HG02610 (cell line): ENCODE results near the gene RIC8A.

Experiments used
- ATAC-seq: cut with Tn5 transposase; IDR thresholded peaks from one replicate; pipeline ENCODE4 v1.9.1; 2021; ENCODE audit warnings: mild to moderate bottlenecking, moderate library complexity; ENCODE audit not compliant: unreplicated experiment

Gene RIC8A

DNA sequence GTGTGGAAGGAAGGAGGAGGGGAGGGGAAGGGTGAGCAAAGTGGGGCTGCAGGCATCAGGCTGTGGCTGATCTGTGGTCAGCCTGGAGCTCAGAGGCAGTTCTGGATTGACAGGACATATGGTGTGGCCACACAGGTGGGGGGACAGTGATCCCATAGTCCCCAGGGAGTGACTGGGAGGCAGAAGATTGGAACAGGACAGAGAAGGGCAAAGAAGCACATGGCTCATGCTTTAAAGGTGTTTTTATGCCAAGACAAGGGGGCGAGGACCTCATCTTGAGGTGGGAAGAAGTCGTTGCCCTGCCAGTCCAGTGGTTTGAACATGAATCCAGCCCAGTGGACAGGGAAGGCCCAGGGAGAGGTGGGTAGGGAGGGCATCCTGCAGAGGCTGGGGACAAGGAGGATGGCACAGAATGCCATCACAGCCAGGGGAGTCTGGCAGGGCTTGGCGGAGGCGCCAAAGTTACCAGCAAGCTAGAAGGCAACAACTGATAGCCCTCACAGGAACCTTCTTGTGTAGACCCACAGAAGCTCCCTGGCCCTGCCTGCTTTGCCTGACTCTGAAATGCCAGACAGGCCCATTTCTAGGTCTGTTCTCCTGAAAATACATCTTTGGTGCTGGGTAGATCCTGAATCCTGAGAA, 3.4 kb upstream of the RIC8A start:
- ATAC-seq = no peak

DNA sequence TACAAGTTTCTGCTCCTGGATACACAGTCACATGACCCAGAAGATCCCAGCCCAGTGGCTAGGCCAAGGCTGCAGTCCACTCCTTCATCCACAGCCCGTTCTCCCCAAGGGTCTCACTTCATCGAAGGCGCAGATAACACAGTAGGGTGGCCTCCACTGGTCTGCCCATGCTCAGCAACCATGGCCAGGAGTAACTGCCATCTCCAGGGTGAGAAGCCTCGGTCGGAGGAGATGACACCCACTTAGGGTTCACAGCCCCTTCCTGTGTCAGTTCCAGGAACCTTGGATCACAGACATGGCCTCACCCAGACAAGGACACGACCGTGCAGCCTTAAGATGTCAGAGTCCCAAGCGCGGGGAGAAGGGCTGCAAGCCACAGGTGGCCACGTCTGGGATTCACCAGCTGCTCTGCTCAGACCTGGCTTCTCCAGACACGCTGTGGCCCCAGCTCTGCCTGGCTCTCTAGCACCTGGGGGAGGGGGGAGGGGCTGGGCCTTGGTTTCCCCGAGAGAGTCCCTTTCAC, 2.9 kb upstream of the RIC8A start:
- no peak for ATAC-seq

DNA sequence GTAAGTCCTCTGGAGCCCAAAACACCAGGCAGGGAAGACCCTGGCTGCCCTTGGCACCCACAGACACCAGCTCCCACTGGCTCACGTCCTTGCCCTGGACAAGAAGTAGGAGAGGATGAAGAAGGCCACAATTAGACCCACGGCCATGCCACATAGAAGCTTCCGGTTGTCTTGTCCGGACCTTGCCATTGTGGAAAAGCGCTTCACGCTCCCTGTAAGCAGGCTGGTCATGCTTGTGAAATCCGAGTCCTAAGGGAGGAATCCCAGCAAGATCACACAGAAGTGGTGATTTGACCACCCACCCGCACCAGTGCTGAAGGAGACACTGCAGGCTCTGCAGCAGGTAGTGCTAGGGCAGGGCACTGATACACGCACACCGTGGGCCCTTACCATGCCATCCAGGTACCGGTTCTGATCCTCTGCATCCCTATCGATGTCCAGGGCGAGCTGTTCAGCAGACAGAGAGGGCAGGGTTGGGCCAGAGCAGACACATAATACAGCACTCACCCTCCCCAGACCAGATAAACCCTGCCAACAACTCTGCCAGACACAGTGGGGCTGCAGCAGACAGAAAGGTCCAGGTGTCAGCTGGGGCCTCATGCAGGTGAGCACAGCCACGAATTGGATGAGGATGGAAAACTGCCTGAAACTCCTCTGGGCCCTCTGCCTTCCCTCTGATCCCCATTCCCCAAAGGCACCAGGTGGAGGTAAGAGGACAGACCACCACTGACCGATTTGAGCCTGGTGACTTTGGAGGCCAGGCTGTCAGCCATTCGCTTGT, 2.1 kb upstream of the RIC8A start:
- ATAC-seq = no peak

DNA sequence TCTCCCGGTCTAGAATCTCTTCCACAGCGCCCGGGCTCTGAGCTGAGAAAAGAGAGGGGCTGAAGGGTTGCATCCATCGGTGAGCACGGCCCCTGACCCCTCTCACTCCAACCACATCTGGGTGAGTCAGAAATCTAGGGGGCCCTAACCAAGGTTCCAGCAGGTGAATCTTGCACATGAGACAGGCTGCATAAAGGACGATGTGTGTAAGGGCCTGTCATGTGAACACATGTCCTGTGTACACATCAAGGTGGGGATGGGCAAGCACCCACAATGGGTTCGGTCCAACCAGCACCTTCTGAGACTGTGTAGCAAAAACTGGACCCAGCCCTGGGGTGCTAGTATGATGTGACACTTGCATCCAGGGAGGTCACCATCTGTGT, 1.5 kb upstream of the RIC8A start:
- no peak for ATAC-seq

DNA sequence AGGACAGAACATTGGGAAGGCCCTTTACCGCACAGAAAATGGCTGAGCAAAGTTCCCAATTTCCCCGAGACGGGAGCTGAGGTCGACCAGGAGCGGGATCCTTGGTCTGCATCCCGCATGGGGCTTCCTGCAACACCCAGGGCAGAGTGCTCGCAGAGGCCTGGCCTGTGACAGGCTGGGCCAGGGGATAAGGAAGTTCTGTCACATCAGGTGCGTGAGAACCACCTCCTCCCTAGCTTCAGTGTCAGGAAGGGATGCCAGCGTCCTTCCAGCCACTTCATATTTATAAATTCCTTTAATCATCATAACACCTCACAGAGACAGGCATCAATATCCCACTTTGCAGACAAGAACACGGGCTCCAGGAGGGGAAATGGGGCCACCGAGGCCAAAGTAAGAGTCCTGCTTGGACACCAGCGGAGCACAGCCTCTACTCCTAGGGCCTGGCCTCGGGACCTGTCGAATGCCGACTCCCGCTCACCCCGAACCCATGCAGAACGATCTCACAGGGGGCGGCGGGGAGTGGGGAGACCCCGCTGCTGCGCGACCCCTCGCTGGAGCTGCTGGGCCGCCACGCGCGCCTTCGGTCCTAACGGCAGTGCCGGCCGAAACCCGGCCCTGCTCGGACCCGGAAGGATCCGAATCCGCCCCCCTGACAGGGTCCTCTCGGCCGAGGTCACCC, 841 bp upstream of the RIC8A start:
- ATAC-seq = no peak

DNA sequence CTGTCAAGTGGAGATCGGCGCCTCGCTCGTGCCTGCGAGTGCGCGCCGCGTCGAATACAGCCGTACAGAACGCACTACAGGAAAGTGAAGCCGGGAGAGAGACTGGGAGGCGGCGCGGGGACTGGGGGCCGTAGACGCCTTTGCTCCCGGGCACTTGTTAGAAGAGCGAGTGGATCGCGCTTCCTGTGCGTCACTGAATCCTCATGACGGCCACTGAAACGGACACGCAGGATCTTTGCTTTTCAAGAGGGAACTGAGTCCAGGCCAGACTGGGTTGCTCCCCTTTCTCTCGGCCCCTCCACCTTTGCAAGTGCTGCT, 314 bp downstream of the RIC8A start:
- ATAC-seq = peak; percentile 10

DNA sequence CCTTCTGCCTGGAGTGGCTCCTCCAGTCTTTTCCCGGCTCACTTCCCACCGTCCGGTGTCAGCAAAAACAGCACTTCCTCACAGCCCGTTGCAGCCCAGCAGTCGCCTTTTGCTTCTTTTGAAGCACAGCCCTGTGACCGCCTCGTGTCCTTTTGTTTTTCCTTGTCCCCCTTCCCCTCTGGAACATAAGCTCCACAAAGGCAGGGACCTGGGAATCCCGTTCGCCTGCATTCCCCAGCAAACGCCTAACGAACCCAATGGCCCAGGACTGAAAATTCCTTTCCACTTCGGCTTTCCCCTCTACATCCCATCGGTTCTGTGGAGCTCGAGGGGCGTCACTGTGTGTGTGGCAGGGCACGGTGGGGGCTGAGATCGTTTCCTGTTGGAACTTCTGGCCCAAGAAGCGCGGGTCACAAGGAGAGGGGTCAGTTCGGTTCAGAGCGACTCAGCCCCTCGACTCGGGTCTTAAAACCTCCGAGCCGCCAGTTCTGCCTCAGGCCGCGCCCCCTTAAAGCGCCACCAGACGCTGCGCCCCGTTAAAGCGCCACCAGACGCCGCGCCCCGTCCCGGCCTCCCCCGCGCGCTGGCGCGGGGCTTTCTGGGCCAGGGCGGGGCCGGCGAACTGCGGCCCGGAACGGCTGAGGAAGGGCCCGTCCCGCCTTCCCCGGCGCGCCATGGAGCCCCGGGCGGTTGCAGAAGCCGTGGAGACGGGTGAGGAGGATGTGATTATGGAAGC, 841 bp downstream of the RIC8A start:
- ATAC-seq = peak; percentile 48

DNA sequence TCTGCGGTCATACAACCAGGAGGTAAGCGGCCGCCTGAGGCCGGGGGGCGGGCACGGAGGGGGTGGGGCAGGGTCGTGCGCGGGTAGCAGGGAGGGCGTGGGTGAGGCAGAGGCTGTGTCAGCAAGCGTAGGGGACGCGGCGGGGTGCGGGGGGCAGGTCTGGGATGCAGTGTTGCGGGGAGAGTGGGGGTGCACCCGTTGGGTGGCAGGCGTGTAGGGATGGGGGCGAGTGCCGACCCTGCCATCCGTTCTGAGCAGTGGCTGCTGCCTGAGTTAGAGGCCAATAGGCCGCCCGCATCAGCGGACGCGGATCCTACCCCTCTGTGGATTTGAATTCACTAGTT, 1.4 kb downstream of the RIC8A start:
- ATAC-seq = no peak

DNA sequence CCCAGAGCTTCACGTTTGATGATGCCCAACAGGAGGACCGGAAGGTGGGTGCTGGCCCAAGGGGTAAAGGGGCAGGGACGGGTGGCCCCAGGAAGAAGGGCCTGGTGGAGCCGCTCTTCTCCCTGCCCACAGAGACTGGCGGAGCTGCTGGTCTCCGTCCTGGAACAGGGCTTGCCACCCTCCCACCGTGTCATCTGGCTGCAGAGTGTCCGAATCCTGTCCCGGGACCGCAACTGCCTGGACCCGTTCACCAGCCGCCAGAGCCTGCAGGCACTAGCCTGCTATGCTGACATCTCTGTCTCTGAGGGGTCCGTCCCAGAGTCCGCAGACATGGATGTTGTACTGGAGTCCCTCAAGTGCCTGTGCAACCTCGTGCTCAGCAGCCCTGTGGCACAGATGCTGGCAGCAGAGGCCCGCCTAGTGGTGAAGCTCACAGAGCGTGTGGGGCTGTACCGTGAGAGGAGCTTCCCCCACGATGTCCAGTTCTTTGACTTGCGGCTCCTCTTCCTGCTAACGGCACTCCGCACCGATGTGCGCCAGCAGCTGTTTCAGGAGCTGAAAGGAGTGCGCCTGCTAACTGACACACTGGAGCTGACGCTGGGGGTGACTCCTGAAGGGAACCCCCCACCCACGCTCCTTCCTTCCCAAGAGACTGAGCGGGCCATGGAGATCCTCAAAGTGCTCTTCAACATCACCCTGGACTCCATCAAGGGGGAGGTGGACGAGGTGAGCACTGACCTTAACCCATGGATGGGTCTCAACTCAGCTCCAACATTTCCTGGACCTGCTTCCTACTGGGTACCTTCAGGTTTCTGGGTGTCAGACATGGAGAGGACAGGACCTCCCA, 2.0 kb downstream of the RIC8A start:
- ATAC-seq = no peak

DNA sequence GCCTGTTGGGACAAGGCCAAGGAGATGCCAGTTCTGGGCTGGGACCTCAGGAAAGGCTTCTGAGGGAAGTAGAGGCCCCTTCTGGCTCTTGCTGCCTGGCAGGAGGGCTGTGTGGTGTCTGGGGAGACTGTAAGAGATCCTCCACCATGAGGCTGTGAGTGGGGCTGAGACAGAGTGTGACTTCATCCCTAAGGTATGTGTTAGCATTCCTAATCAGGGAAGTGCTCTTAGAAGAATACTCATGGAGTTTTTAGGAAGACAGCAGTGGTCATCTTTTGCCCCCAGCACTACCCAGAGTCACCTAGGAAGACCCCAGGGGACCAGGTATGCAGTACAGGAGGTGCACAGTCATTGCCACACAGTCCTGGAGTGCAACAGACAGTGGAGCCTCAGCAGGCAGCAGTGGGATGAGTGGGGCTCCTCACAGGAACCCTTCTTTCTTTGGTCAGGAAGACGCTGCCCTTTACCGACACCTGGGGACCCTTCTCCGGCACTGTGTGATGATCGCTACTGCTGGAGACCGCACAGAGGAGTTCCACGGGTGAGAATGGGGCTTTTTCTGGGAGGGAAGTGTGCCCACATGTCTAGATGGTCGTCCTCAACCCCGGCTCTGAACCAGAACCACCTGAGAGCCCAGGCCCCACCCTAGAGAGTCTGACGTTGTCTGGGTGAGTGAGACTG, 2.8 kb downstream of the RIC8A start:
- no peak for ATAC-seq

DNA sequence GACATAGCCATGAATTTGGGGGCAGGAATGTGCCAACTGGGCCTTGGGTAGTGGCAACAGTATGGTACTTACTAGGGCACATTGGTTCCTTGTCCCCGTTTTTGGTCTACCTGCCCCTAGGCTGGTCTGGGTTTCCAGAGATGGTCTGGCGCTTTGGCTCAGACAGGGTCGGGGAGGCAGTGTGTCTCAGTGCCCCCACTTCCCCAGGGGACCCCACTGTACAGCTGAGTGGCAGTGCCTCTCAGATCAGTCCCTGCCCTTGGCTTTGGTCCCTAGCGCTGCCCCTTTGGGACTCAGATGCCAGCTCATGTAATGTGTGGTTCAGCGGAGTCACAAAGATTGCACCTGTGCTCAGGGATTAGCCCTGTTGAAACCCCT, 3.3 kb downstream of the RIC8A start:
- no peak for ATAC-seq

DNA sequence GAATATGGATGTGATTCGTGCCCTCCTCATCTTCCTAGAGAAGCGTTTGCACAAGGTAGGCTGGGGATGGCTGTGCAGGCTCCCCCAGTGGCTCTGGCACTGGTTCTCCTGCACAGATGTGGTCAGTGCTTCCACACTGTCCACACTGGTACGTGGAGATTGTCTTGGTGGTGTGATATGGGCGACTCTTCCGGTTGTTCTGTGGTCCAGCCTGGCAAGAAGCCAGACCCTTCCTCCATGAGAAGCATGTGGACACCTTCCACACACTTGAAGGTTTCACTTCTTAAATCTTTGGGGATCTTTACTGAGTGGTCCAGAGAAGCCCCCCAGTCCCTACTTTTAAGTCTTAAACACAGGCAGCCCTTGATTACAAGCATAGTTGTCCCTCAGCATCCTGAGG, 3.8 kb downstream of the RIC8A start:
- ATAC-seq = no peak

DNA sequence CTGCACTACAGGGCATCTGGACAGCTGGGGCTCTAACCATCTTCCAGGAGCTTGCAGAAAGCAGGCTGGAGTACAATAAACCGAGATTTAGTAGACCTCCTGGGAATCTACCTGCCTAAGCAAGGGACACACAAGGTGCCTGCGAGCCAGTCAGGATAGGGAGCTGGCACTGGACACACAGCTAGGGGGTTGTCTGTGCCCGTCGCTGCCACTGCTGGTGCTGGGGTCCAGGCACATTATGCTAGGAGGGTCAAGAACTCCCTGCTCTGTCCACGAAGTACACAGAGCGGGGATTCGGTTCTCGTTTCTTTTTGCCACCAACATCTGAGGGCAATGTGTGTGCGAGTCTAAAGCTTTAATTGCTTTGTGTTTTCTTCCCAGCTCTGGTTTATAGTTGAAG, 4.2 kb downstream of the RIC8A start:
- ATAC-seq = no peak

DNA sequence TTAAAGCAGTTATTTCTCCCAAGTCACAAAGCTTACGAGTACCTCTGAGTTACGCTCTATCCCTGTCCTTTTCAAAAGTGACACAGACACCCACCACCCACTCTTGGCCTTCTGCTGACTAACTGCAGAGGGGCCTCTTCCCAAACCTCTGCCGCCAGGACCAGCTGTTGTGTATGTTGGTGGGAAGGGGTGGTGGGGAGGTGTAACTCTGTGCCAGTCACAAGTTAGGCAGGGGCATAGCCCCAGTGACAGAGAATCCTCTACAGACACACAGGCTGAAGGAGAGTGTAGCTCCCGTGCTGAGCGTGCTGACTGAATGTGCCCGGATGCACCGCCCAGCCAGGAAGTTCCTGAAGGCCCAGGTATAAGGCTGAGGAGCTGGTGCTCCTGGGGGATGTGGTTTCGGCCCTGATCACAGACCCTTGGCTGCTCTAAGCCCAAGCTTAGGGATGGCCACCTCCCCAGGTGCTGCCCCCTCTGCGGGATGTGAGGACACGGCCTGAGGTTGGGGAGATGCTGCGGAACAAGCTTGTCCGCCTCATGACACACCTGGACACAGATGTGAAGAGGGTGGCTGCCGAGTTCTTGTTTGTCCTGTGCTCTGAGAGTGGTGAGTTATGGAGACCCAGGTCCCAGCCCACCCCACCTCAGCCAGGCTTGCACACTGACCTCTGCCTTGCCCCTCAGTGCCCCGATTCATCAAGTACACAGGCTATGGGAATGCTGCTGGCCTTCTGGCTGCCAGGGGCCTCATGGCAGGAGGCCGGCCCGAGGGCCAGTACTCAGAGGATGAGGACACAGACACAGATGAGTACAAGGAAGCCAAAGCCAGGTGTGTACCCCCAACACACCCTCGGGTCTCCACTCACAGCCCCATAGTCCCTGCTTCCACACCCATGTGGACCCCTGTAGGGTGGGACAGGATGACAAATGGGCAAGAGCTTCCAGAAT, 4.9 kb downstream of the RIC8A start:
- ATAC-seq = no peak

DNA sequence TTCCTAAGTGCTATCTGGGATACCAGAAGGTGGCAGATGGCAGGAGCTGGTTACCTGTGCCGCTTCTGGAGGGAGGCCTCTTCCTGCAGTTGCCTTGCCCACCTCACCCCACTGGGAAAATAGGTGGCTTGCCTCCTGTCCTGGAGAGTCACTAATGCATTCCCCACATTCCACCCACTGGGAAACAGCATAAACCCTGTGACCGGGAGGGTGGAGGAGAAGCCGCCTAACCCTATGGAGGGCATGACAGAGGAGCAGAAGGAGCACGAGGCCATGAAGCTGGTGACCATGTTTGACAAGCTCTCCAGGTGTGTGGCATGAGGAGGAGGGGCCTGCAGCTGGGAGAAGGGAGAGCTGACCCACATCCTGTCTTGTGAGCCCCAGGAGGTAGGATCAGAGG, 5.6 kb downstream of the RIC8A start:
- ATAC-seq = no peak

DNA sequence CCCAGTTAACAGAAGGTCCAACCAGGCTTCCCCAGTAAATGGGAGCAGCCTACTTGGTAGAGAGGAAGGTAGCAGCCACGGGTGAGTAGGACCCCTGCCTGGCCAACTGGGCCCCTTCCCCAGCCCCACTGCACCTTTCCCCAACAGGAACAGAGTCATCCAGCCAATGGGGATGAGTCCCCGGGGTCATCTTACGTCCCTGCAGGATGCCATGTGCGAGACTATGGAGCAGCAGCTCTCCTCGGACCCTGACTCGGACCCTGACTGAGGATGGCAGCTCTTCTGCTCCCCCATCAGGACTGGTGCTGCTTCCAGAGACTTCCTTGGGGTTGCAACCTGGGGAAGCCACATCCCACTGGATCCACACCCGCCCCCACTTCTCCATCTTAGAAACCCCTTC, 6.6 kb downstream of the RIC8A start:
- ATAC-seq = no peak

DNA sequence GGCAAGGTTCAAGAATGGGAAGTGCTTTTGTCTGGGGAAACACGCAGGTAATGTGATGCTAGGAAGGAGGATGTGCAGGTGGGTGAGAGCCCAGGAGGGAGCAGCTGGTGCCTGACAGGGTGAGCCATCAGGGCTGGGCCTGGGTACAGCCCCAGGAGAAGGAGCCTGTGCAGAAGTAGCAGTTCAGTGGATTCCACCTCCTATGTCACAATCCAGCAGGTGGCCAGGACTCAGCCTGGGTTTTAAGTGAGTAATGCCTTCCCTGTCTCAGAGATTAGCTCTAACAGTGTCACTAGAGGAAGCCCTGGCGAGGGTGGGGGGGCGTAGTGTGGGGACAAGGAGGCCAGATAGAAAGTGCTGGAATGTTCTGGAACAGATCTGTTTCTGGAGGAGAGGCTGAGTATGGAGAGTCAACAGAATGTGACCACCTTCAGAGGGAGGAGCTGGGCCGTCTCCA, 8.1 kb downstream of the RIC8A start:
- no peak for ATAC-seq

DNA sequence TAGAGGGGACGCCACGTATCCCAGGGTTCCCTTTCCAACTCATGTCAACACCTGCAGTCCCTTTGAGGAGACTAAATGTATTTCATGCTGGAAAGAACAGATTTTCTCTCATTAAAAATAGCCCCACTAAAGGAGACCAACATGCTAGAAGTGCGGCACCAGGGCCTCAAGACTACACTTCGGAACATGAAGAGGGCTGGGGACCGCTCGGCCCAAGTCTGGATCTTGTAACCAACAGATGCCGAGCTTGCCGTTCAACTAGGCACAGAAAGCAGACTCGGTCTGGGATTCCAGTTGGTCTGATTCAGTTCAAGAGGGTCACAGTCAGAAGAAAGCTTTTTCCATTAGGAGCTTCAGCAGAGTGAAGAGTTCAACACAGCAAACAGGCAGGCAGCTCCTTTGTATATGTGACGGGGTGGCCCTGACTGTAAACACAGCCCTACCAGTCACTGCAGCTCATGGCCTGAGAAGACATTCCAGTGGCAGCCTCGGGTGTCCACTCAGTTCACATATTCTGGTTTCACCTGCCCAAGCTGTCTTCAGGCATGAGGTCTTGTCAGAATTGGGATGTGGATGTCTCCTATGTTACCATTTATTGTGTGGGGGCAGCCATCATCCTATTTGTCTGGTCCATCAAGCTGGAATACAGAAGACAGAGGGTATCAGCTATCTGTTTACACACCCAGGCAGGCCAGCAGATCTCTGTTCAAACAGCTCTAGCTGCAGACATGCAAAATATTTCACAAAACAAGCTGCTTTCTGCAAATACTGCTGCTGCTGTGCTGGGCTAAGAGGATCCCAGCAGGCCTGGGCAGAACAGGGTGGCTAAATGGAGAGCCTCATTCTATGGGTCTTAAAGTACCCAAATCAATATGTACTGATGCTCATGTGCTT, 8.8 kb downstream of the RIC8A start:
- no peak for ATAC-seq
